H1 (cell line): Measurements from ENCODE around the gene PACSIN2.

Experiments used
- CTCF ChIP-seq, 3 experiments: IDR thresholded peaks; 1 replicate in 2 of 3; 2 replicates in 1 of 3; pipeline versions ENCODE4 v1.5.1 to v1.6.1; 2011; ENCODE audit warnings: low read length in 3 of 3, mild to moderate bottlenecking in 3 of 3, inconsistent platforms in 2 of 3, low read depth in 1 of 3, moderate library complexity in 1 of 3; ENCODE audit not compliant: insufficient read depth in 1 of 3; ENCODE audit errors: control extremely low read depth in 1 of 3
- E2F6 ChIP-seq: IDR thresholded peaks from 2 replicates; pipeline ENCODE4 v1.6.1; 2012; ENCODE audit warnings: inconsistent platforms
- JUN ChIP-seq: IDR thresholded peaks from 2 replicates; pipeline ENCODE4 v1.6.1; 2011; ENCODE audit warnings: low read depth, mild to moderate bottlenecking, improper control_type of control experiment, low read length
- POLR2A ChIP-seq, 2 experiments: IDR thresholded peaks; 1 replicate in 1 of 2; 2 replicates in 1 of 2; pipeline ENCODE4 v1.6.1; 2011; ENCODE audit warnings: low read depth in 2 of 2, low read length in 2 of 2, mild to moderate bottlenecking in 2 of 2; ENCODE audit errors: control extremely low read depth in 1 of 2
- POLR2AphosphoS5 ChIP-seq: IDR thresholded peaks from 2 replicates; pipeline ENCODE4 v1.6.1; 2011; ENCODE audit warnings: low read depth, low read length
- RBBP5 ChIP-seq: IDR thresholded peaks from 2 replicates; pipeline ENCODE4 v1.7.1; 2012; ENCODE audit warnings: low read depth, mild to moderate bottlenecking, inconsistent platforms, low read length, moderate library complexity, borderline replicate concordance
- RNF2 ChIP-seq: fragments of 200-900, 300-1000 bp; sonication (generic); IDR thresholded peaks from 2 replicates; pipeline ENCODE4 v1.7.1; 2016; ENCODE audit warnings: borderline replicate concordance, low read depth, mild to moderate bottlenecking, antibody characterized with exemption, low read length; ENCODE audit not compliant: poor library complexity, severe bottlenecking; ENCODE audit errors: missing control alignments
- TAF1 ChIP-seq: IDR thresholded peaks from 2 replicates; pipeline ENCODE4 v1.6.1; 2011; ENCODE audit warnings: mild to moderate bottlenecking, low read depth, low read length

- no peak for TF ChIP-seq CTCF (IDR thresholded peaks at IDR 0.05; ENCODE audit: control extremely low read depth in 1 of 3, insufficient read depth in 1 of 3, low read depth in 1 of 3, low read length in 3 of 3)
- TF ChIP-seq POLR2AphosphoS5, result no peak
- TF ChIP-seq POLR2A (IDR thresholded peaks at IDR 0.05; ENCODE audit: control extremely low read depth in 1 of 2, low read depth in 2 of 2, low read length in 2 of 2), result no peak
- no peak for TF ChIP-seq E2F6
- no peak for TF ChIP-seq RNF2
- no peak for TF ChIP-seq TAF1
- no peak for TF ChIP-seq RBBP5
- TF ChIP-seq JUN, result no peak
Measured at GRCh38 chr22:42897960-42898359, 117.0 kb downstream of the PACSIN2 start.
